ENCODE data around the gene SLC19A1.

The SLC19A1 gene

GRCh38 chr21:45476582-45476981, 65.7 kb downstream of the SLC19A1 start:
- TF ChIP-seq, protein P1, sequence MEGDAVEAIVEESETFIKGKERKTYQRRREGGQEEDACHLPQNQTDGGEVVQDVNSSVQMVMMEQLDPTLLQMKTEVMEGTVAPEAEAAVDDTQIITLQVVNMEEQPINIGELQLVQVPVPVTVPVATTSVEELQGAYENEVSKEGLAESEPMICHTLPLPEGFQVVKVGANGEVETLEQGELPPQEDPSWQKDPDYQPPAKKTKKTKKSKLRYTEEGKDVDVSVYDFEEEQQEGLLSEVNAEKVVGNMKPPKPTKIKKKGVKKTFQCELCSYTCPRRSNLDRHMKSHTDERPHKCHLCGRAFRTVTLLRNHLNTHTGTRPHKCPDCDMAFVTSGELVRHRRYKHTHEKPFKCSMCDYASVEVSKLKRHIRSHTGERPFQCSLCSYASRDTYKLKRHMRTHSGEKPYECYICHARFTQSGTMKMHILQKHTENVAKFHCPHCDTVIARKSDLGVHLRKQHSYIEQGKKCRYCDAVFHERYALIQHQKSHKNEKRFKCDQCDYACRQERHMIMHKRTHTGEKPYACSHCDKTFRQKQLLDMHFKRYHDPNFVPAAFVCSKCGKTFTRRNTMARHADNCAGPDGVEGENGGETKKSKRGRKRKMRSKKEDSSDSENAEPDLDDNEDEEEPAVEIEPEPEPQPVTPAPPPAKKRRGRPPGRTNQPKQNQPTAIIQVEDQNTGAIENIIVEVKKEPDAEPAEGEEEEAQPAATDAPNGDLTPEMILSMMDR (IDR thresholded peaks at IDR 0.05; ENCODE audit: low read depth, low read length), result no peak

DNA sequence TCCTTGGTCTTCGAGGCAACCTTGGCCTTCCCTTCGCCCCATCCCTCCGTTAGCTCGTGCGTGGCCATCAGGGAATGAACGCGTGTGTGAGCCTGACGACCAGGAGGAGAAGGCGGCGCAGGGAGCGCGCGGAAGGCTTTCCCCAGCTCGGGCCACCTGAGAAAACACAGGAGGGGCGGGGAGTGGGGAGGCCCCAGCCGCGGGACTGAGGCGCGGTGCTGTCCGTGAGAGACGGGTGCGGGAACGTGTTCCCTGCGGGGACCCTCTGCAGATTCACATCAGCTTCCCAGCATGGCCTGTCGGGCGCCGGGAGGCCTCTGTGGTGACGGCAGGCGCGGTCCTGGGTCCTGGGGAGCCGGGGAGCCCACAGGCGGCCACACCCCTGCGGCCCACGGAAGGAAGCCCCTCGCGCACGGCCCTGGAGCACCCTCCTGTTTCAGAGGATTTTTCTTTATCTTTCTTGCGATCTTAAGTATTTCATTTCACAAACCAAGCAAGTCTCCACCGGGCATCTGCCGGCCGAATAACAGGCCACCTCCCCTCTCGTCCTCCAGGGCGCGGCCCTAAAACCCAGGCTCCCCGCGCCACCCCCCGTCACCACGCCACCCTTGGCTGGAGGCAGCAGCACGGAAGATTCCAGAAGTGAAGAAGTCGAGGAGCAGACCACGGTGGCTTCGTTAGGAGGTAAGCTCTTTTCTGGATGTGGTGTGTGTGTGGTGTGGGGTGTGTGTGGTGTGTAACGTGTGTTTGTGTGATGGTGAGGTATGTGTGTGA, 66.3 kb downstream of the SLC19A1 start:
- no peak overlapping the region for H3K4me3 ChIP-seq (ENCODE audit: low read depth, low read length)
- TF ChIP-seq, protein P1 (IDR thresholded peaks at IDR 0.05; ENCODE audit: low read depth, low read length), result no peak

More at GRCh38 chr21:45476582-45476981, 65.7 kb downstream of the SLC19A1 start:
- no peak overlapping the region for H3K4me3 ChIP-seq (ENCODE audit: low read depth, low read length)

DNA sequence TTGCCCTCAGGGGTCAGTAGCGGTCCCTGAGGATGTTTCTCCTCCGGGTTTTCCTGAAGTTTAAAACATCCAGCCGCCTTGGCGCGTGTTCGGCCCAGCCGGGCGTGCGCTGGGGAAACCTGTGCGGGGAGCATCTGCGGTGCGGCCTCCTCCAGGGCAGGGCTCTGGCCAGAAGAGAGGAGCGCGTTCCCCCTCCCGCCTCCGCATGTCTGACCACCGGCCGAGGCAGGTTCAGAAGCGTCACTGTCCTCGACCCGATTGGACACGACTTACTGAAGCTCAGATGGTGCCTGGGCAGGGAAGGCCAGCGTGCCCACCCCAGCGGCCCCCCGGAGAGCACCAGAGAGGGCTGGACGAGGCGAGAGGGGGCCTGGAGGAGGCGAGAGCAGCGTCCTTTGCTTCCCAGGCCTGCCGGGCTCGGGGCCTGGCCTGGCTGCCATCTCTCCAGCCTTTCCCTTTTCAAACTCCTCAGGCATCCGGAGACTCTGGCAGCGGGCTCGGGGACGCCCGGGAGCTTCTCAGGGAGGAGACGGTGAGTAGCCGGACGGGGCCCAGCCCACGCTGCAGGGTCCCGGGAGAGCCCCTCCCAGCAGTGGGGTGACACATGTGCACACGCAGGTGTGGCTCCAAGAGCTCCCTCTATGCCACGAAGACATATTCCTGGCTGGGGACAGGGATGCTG, 67.1 kb downstream of the SLC19A1 start:
- TF ChIP-seq, protein P1 (IDR thresholded peaks at IDR 0.05; ENCODE audit: low read depth, low read length), result no peak
- H3K4me3 ChIP-seq (ENCODE audit: low read depth, low read length), result no peak overlapping the region

- TF ChIP-seq, protein P1 (IDR thresholded peaks at IDR 0.05; ENCODE audit: low read depth, low read length), result no peak
- no peak overlapping the region for H3K4me3 ChIP-seq (ENCODE audit: low read depth, low read length)
Observed at GRCh38 chr21:45474323-45474950, 67.8 kb downstream of the SLC19A1 start.

- TF ChIP-seq, protein P1 (IDR thresholded peaks at IDR 0.05; ENCODE audit: low read depth, low read length), result no peak
Observed at GRCh38 chr21:45473496-45474322, 68.5 kb downstream of the SLC19A1 start.

GRCh38 chr21:45472445-45473365, 69.5 kb downstream of the SLC19A1 start:
- no peak overlapping the region for H3K4me3 ChIP-seq (ENCODE audit: low read depth, low read length)
- TF ChIP-seq, protein P1 (IDR thresholded peaks at IDR 0.05; ENCODE audit: low read depth, low read length), result no peak

More at GRCh38 chr21:45473496-45474322, 68.5 kb downstream of the SLC19A1 start:
- H3K4me3 ChIP-seq (ENCODE audit: low read depth, low read length), result no peak overlapping the region

Measured in WI38 (cell line).